Panc1 (cell line): Measurements from ENCODE around the gene ZMYND15. TPM values are rescaled to one million over a fixed set of nuclear protein-coding genes. Genes with fewer than 3 reads are reported as not detected.

ENCODE experiments used
- ATAC-seq: fragments of 200-7000 bp; cut with Tn5 transposase; 2 replicates; pipeline ENCODE4 v1.9.1; 2020; ENCODE audit warnings: mild to moderate bottlenecking, moderate library complexity
- BruUV-seq: library from RNA; stranded (reverse); fragments of 400-500 nt; replicated peaks from 2 replicates; lab custom pipeline; 2021; lab: Mats Ljungman, UMichigan
- CTCF ChIA-PET: fragments of 300-600 bp; sonication (Branson Sonifier 250); formaldehyde crosslinking; loops from one replicate; lab custom pipeline; 2022; ENCODE audit warnings: antibody characterized with exemption; lab: Charles Lee
- POLR2A ChIA-PET: fragments of 300-600 bp; sonication (Branson Sonifier 250); formaldehyde crosslinking; loops from one replicate; lab custom pipeline; 2022; ENCODE audit warnings: antibody characterized with exemption; lab: Charles Lee
- DNase-seq: peaks from one replicate; pipeline ENCODE4 v3.0.0-alpha.2; 2010; ENCODE audit warnings: low read depth, low spot score
- H3K27ac ChIP-seq: 2 replicates; pipeline ENCODE4 v1.5.1; 2011; ENCODE audit warnings: mild to moderate bottlenecking, low read length, inconsistent platforms
- H3K27me3 ChIP-seq: fragments of 200-500 bp; sonication (Bioruptor generic); 2 replicates; pipeline ENCODE4 v1.6.0; 2014; ENCODE audit warnings: low read length, inconsistent platforms; ENCODE audit not compliant: control insufficient read depth, insufficient read depth
- H3K36me3 ChIP-seq: fragments of 200-500 bp; sonication (Bioruptor generic); 2 replicates; pipeline ENCODE4 v1.5.1; 2014; ENCODE audit warnings: inconsistent platforms, mild to moderate bottlenecking, low read length, moderate library complexity; ENCODE audit not compliant: control insufficient read depth, insufficient read depth
- H3K4me1 ChIP-seq: 2 replicates; pipeline ENCODE4 v1.5.1; 2011; ENCODE audit warnings: inconsistent platforms, mild to moderate bottlenecking, low read length, moderate library complexity; ENCODE audit not compliant: control insufficient read depth, insufficient read depth
- H3K4me3 ChIP-seq, 2 experiments: 2 replicates each; pipeline ENCODE4 v1.5.1; 2011 to 2012; ENCODE audit warnings: low read depth in 2 of 2, low read length in 2 of 2, mild to moderate bottlenecking in 2 of 2, inconsistent platforms in 1 of 2, moderate library complexity in 1 of 2
- H3K9me3 ChIP-seq: fragments of 200-500 bp; sonication (Bioruptor generic); 2 replicates; pipeline ENCODE4 v1.5.1; 2014; ENCODE audit warnings: low read depth, mild to moderate bottlenecking, inconsistent platforms, low read length, moderate library complexity; ENCODE audit not compliant: control insufficient read depth, insufficient read depth
- POLR2AphosphoS5 ChIP-seq: IDR thresholded peaks from 2 replicates; pipeline ENCODE4 v1.6.1; 2012; ENCODE audit warnings: mild to moderate bottlenecking, low read depth, low read length, moderate library complexity
- SIN3A ChIP-seq: IDR thresholded peaks from 2 replicates; pipeline ENCODE4 v1.6.1; 2012; ENCODE audit warnings: low read depth, mild to moderate bottlenecking, low read length, moderate library complexity, borderline replicate concordance; ENCODE audit not compliant: insufficient read depth
- TCF7L2 ChIP-seq: IDR thresholded peaks from 2 replicates; pipeline ENCODE4 v1.6.1; 2011; ENCODE audit warnings: mild to moderate bottlenecking, low read depth, low read length, inconsistent platforms
- in situ Hi-C: cut with HindIII; loops from 2 replicates; pipeline ENCODE4 v1.10.0; 2016; ENCODE audit warnings: low sequenced_read_pairs, low pct_unique_long_range_greater_than_20kb
- intact Hi-C: fragments of 100-400 bp; cut with micrococcal nuclease; formaldehyde crosslinking; loops from one replicate; pipeline ENCODE4 v1.10.0; 2022; ENCODE audit not compliant: unreplicated experiment
- total RNA-seq: library from RNA; stranded (reverse); gene quantifications from one replicate; pipeline ENCODE4 v1.2.1, GENCODE V29; 2021; ENCODE audit not compliant: unreplicated experiment
- TF ChIP-seq, protein P1 (sequence below): fragments of 450-650 bp; IDR thresholded peaks from 2 replicates; pipeline ENCODE4 v1.5.1; 2017; ENCODE audit warnings: mild to moderate bottlenecking
- TF ChIP-seq, protein P2 (sequence below), 2 experiments: IDR thresholded peaks; 2 replicates each; pipeline ENCODE4 v1.6.1; 2011 to 2012; ENCODE audit warnings: low read depth in 2 of 2, control low read depth in 1 of 2, low read length in 1 of 2, mild to moderate bottlenecking in 1 of 2, moderate library complexity in 1 of 2; ENCODE audit not compliant: insufficient read depth in 1 of 2

ZMYND15 gene
- total RNA-seq, 1 experiment from 2014 or later: 0.28 TPM

DNA sequence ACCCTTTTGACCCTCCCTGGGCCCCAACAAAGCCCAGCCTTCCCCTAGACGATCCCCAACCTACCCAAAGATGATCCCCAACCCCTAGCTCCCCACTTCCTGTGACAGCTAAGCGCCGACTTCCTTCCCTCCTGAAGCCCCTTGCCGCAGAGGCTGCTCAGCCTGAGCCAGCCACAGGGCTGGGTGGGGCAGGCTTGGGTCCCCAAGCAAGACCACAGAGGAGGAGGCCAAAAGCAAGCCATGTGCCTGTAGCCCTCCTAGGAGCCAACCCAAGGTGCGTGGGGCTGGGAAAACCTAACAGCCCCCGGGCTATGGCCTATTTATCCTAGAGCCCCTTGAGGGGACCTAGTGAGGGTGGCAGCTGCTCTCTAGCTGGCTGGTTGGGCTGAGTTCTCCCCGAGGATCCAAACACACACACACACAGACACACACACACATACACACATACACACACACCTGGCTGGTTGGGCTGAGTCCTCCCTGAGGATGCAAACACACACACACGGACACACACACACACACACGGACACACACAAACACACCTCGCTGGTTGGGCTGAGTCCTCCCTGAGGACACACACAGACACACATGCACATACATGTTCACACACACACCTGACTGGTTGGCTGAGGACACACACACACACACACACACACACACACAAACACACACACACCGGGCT lies 24.4 kb upstream of the ZMYND15 start:
- BruUV-seq: no TSS peak
- ATAC-seq (no peak), DNase-seq (no peak)
- TF ChIP-seq, protein P1, sequence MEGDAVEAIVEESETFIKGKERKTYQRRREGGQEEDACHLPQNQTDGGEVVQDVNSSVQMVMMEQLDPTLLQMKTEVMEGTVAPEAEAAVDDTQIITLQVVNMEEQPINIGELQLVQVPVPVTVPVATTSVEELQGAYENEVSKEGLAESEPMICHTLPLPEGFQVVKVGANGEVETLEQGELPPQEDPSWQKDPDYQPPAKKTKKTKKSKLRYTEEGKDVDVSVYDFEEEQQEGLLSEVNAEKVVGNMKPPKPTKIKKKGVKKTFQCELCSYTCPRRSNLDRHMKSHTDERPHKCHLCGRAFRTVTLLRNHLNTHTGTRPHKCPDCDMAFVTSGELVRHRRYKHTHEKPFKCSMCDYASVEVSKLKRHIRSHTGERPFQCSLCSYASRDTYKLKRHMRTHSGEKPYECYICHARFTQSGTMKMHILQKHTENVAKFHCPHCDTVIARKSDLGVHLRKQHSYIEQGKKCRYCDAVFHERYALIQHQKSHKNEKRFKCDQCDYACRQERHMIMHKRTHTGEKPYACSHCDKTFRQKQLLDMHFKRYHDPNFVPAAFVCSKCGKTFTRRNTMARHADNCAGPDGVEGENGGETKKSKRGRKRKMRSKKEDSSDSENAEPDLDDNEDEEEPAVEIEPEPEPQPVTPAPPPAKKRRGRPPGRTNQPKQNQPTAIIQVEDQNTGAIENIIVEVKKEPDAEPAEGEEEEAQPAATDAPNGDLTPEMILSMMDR: no peak
- TF ChIP-seq, protein P2, sequence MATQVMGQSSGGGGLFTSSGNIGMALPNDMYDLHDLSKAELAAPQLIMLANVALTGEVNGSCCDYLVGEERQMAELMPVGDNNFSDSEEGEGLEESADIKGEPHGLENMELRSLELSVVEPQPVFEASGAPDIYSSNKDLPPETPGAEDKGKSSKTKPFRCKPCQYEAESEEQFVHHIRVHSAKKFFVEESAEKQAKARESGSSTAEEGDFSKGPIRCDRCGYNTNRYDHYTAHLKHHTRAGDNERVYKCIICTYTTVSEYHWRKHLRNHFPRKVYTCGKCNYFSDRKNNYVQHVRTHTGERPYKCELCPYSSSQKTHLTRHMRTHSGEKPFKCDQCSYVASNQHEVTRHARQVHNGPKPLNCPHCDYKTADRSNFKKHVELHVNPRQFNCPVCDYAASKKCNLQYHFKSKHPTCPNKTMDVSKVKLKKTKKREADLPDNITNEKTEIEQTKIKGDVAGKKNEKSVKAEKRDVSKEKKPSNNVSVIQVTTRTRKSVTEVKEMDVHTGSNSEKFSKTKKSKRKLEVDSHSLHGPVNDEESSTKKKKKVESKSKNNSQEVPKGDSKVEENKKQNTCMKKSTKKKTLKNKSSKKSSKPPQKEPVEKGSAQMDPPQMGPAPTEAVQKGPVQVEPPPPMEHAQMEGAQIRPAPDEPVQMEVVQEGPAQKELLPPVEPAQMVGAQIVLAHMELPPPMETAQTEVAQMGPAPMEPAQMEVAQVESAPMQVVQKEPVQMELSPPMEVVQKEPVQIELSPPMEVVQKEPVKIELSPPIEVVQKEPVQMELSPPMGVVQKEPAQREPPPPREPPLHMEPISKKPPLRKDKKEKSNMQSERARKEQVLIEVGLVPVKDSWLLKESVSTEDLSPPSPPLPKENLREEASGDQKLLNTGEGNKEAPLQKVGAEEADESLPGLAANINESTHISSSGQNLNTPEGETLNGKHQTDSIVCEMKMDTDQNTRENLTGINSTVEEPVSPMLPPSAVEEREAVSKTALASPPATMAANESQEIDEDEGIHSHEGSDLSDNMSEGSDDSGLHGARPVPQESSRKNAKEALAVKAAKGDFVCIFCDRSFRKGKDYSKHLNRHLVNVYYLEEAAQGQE (IDR thresholded peaks at IDR 0.05; ENCODE audit: insufficient read depth in 1 of 2, low read depth in 2 of 2, low read length in 1 of 2): no peak
- TF ChIP-seq POLR2AphosphoS5 (no peak), TCF7L2 (no peak), SIN3A (no peak)
- peaks cover 4% of the 10 kb centered on the region for H3K4me1 ChIP-seq
- ChIA-PET CTCF (no interaction called here), POLR2A (no interaction called here)
- intact Hi-C loops: no loop called here
- no peaks in the 10 kb centered on the region for H3K9me3 ChIP-seq
- H3K27ac ChIP-seq: no peak overlapping the region
- no peaks in the 10 kb centered on the region for H3K27me3 ChIP-seq
- no peak overlapping the region for H3K4me3 ChIP-seq
- H3K36me3 ChIP-seq: no peaks in the 10 kb centered on the region
- in situ Hi-C loops: no loop called here

DNA sequence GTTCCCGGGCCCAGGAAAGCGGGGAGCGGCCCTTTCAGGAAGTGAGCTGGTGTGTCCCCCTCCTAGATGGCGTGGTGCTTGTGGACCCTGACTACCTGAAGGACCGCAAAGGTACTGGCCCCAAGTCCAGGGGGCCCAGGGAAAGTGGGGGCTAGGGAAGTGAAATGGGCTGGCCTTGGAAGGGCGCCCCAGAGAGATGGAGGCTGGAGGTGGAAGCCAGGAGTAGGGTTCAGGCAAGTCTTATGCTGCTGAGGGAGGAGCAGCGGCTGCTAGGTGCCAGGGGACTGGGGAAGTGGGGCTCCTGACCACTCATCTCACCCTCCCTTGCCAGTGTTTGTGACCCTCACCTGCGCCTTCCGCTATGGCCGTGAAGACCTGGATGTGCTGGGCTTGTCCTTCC lies 23.6 kb upstream of the ZMYND15 start:
- DNase-seq (no peak), ATAC-seq (no peak)
- intact Hi-C loops (no loop called here), in situ Hi-C loops (no loop called here)
- Histone ChIP-seq H3K27ac (no peak overlapping the region), H3K9me3 (no peaks in the 10 kb centered on the region), H3K27me3 (no peaks in the 10 kb centered on the region), H3K4me1 (peaks cover 8% of the 10 kb centered on the region), H3K4me3 (no peak overlapping the region), H3K36me3 (no peaks in the 10 kb centered on the region)
- TF ChIP-seq TCF7L2 (no peak), SIN3A (no peak)
- TF ChIP-seq, protein P2 (IDR thresholded peaks at IDR 0.05; ENCODE audit: insufficient read depth in 1 of 2, low read depth in 2 of 2, low read length in 1 of 2): no peak
- TF ChIP-seq, protein P1: no peak
- POLR2A ChIA-PET: no interaction called here
- BruUV-seq: no TSS peak
- CTCF ChIA-PET: no interaction called here
